Mesenchymal stem cell (in vitro differentiated cells and primary cell): Measurements from ENCODE around the gene CLEC3B.
A peak's percentile ranks its signal among the peaks of the same experiment; 100 is the strongest.
"Not testable (repeated sequence)": the region's sequence is repeated elsewhere in the genome, so short reads cannot be mapped to it uniquely, and the experiment has no call there.

ENCODE experiments used
- DNase-seq: peaks from one replicate; pipeline ENCODE4 v3.0.0-alpha.2; 2013
- H2AFZ ChIP-seq: one replicate; pipeline ENCODE4 v1.6.1; 2013; ENCODE audit warnings: low read depth, mild to moderate bottlenecking, control low read depth, inconsistent platforms, low read length, moderate library complexity
- H2AK5ac ChIP-seq: 2 replicates; pipeline ENCODE4 v1.6.1; 2013; ENCODE audit warnings: low read length, moderate library complexity, mild to moderate bottlenecking, inconsistent platforms; ENCODE audit not compliant: severe bottlenecking
- H2BK120ac ChIP-seq: one replicate; pipeline ENCODE4 v1.6.1; 2013; ENCODE audit warnings: low read depth, mild to moderate bottlenecking, inconsistent platforms, low read length, moderate library complexity
- H2BK12ac ChIP-seq, 2 experiments: one replicate each; pipeline ENCODE4 v1.6.1; 2013; ENCODE audit warnings: inconsistent platforms in 2 of 2, low read length in 2 of 2, mild to moderate bottlenecking in 2 of 2, moderate library complexity in 2 of 2, control low read depth in 1 of 2
- H2BK15ac ChIP-seq: one replicate; pipeline ENCODE4 v1.6.1; 2013; ENCODE audit warnings: mild to moderate bottlenecking, low read depth, inconsistent platforms; ENCODE audit not compliant: poor library complexity, severe bottlenecking
- H2BK5ac ChIP-seq: 2 replicates; pipeline ENCODE4 v1.6.1; 2013; ENCODE audit warnings: low read depth, mild to moderate bottlenecking, low read length, control low read depth, inconsistent platforms; ENCODE audit not compliant: poor library complexity, severe bottlenecking
- H3K14ac ChIP-seq, 2 experiments: one replicate each; pipeline ENCODE4 v1.6.1; 2013; ENCODE audit warnings: inconsistent platforms in 2 of 2, low read length in 2 of 2, control low read depth in 1 of 2, mild to moderate bottlenecking in 1 of 2, moderate library complexity in 1 of 2
- H3K18ac ChIP-seq, 2 experiments: one replicate each; pipeline ENCODE4 v1.6.1; 2013; ENCODE audit warnings: inconsistent platforms in 2 of 2, low read length in 2 of 2, control low read depth in 1 of 2, low read depth in 1 of 2, mild to moderate bottlenecking in 1 of 2
- H3K23ac ChIP-seq, 2 experiments: one replicate each; pipeline ENCODE4 v1.6.1; 2013; ENCODE audit warnings: inconsistent platforms in 2 of 2, low read length in 2 of 2, mild to moderate bottlenecking in 2 of 2, moderate library complexity in 2 of 2, control low read depth in 1 of 2
- H3K27ac ChIP-seq: 2 replicates; pipeline ENCODE4 v1.5.1; 2013; ENCODE audit warnings: mild to moderate bottlenecking, moderate library complexity, low read length, control low read depth, inconsistent platforms; ENCODE audit not compliant: poor library complexity, severe bottlenecking
- H3K27me3 ChIP-seq, 2 experiments: 2 replicates each; pipeline versions ENCODE4 v1.6.1 to v1.7.0; 2013; ENCODE audit warnings: low read length in 2 of 2, mild to moderate bottlenecking in 2 of 2, moderate library complexity in 2 of 2, control low read depth in 1 of 2, inconsistent platforms in 1 of 2; ENCODE audit not compliant: control insufficient read depth in 1 of 2, insufficient read depth in 1 of 2
- H3K36me3 ChIP-seq, 2 experiments: 2 replicates each; pipeline versions ENCODE4 v1.6.1 to v1.7.0; 2013; ENCODE audit warnings: low read length in 2 of 2, control low read depth in 1 of 2, inconsistent platforms in 1 of 2, low read depth in 1 of 2, mild to moderate bottlenecking in 1 of 2; ENCODE audit not compliant: insufficient read depth in 2 of 2, control insufficient read depth in 1 of 2
- H3K4ac ChIP-seq, 2 experiments: one replicate each; pipeline ENCODE4 v1.6.1; 2013; ENCODE audit warnings: inconsistent platforms in 2 of 2, low read length in 2 of 2, mild to moderate bottlenecking in 2 of 2, moderate library complexity in 2 of 2, control low read depth in 1 of 2, low read depth in 1 of 2
- H3K4me1 ChIP-seq: 2 replicates; pipeline ENCODE4 v1.6.1; 2013; ENCODE audit warnings: low read depth, low read length, control low read depth; ENCODE audit not compliant: control insufficient read depth, insufficient read depth
- H3K4me2 ChIP-seq: 2 replicates; pipeline ENCODE4 v1.6.1; 2013; ENCODE audit warnings: low read length, mild to moderate bottlenecking, inconsistent platforms; ENCODE audit not compliant: poor library complexity, severe bottlenecking
- H3K4me3 ChIP-seq, 2 experiments: 2 replicates each; pipeline versions ENCODE4 v1.5.1 to v1.7.0; 2013; ENCODE audit warnings: low read length in 2 of 2, mild to moderate bottlenecking in 2 of 2, control low read depth in 1 of 2, low read depth in 1 of 2; ENCODE audit not compliant: insufficient read depth in 1 of 2
- H3K79me1 ChIP-seq: replicated peaks from 2 replicates; pipeline ENCODE4 v1.6.1; 2013; ENCODE audit warnings: mild to moderate bottlenecking, control low read depth, low read length, inconsistent platforms; ENCODE audit not compliant: poor library complexity, severe bottlenecking
- H3K9ac ChIP-seq: 2 replicates; pipeline ENCODE4 v1.7.0; 2013; ENCODE audit warnings: mild to moderate bottlenecking, low read length, moderate library complexity
- H3K9me3 ChIP-seq: 2 replicates; pipeline ENCODE4 v1.7.0; 2013; ENCODE audit warnings: mild to moderate bottlenecking, low read length; ENCODE audit not compliant: control insufficient read depth
- H4K8ac ChIP-seq: one replicate; pipeline ENCODE4 v1.6.1; 2013; ENCODE audit warnings: inconsistent platforms, mild to moderate bottlenecking, low read length, moderate library complexity
- H4K91ac ChIP-seq: one replicate; pipeline ENCODE4 v1.6.1; 2013; ENCODE audit warnings: mild to moderate bottlenecking, low read length, inconsistent platforms
- WGBS: methylation state at CpG from one replicate; pipeline ENCODE4 v1.1.7; 2013; ENCODE audit warnings: mixed read lengths; 5-methylcytosine and 5-hydroxymethylcytosine counted together

CLEC3B gene

GRCh38 chr3:45078256-45078655, 52.2 kb downstream of the CLEC3B start:
- H3K23ac ChIP-seq, H3K27ac ChIP-seq, H3K27me3 ChIP-seq, H3K18ac ChIP-seq, H2AFZ ChIP-seq, H3K9ac ChIP-seq, H3K4me1 ChIP-seq, H3K14ac ChIP-seq, H3K9me3 ChIP-seq, H3K4ac ChIP-seq, H2BK120ac ChIP-seq, H4K91ac ChIP-seq, H2BK15ac ChIP-seq, DNase-seq, H3K4me3 ChIP-seq, H2AK5ac ChIP-seq, H2BK12ac ChIP-seq, H3K4me2 ChIP-seq, H2BK5ac ChIP-seq, H4K8ac ChIP-seq: not testable (repeated sequence)
- H3K79me1 ChIP-seq = peaks cover 21% of the 10 kb centered on the region
- WGBS = no CpG with 5 or more reads among the region's 1 CpG
- peaks cover 15 to 17% of the 10 kb centered on the region in 2 experiments for H3K36me3 ChIP-seq

GRCh38 chr3:45078910-45079522, 52.9 kb downstream of the CLEC3B start:
- Histone ChIP-seq H2BK5ac (no peak overlapping the region), H2BK15ac (no peak overlapping the region), H2AFZ (peak overlapping the region; percentile 18), H3K23ac (no peak overlapping the region), H3K14ac (no peak overlapping the region), H3K27ac (no peak overlapping the region), H3K27me3 (no peaks in the 10 kb centered on the region), H3K36me3 (peaks cover 21 to 22% of the 10 kb centered on the region in 2 experiments), H4K91ac (no peak overlapping the region), H2BK12ac (peak overlapping the region; percentile 67 to 80), H3K9me3 (no peaks in the 10 kb centered on the region), H3K4me2 (no peak overlapping the region), H3K4me1 (peaks cover 10% of the 10 kb centered on the region), H3K18ac (peak overlapping the region in 1 of 2 experiments; percentile 45), H3K4ac (no peak overlapping the region), H3K4me3 (no peak overlapping the region), H3K9ac (no peak overlapping the region), H2BK120ac (no peak overlapping the region), H4K8ac (peak overlapping the region; percentile 48), H3K79me1 (peaks cover 23% of the 10 kb centered on the region), H2AK5ac (peak overlapping the region; percentile 22)
- WGBS = 77% methylated on average over 8 of the region's 8 CpGs
- peak; percentile 53 for DNase-seq

GRCh38 chr3:45079715-45080114, 53.6 kb downstream of the CLEC3B start:
- Histone ChIP-seq H3K9ac (no peak overlapping the region), H3K4me2 (no peak overlapping the region), H3K36me3 (peaks cover 27 to 28% of the 10 kb centered on the region in 2 experiments), H3K27me3 (no peaks in the 10 kb centered on the region), H4K91ac (no peak overlapping the region), H2BK12ac (no peak overlapping the region), H2BK5ac (no peak overlapping the region), H3K14ac (no peak overlapping the region), H3K18ac (no peak overlapping the region), H3K4ac (no peak overlapping the region), H3K79me1 (peaks cover 24% of the 10 kb centered on the region), H3K4me3 (no peak overlapping the region), H3K4me1 (peaks cover 14% of the 10 kb centered on the region), H4K8ac (peak overlapping the region; percentile 83), H3K23ac (no peak overlapping the region), H2AFZ (no peak overlapping the region), H2BK120ac (no peak overlapping the region), H2BK15ac (no peak overlapping the region), H3K27ac (no peak overlapping the region), H2AK5ac (peak overlapping the region; percentile 8), H3K9me3 (no peaks in the 10 kb centered on the region)
- WGBS = no CpG with 5 or more reads among the region's 1 CpG
- no peak for DNase-seq

- WGBS = 100% methylated on average over 1 of the region's 1 CpG
These were observed 54.7 kb downstream of the CLEC3B start for GRCh38 chr3:45080824-45081223.

More at GRCh38 chr3:45080824-45081223, 54.7 kb downstream of the CLEC3B start:
- Histone ChIP-seq H3K79me1 (peaks cover 24% of the 10 kb centered on the region), H3K9ac (no peak overlapping the region), H3K14ac (no peak overlapping the region), H3K23ac (no peak overlapping the region), H2BK120ac (no peak overlapping the region), H4K8ac (no peak overlapping the region), H2BK12ac (peak overlapping the region; percentile 9 to 80), H3K4me2 (no peak overlapping the region), H3K9me3 (no peaks in the 10 kb centered on the region), H3K4me1 (peaks cover 18% of the 10 kb centered on the region), H4K91ac (peak overlapping the region; percentile 18), H3K4me3 (no peak overlapping the region), H3K4ac (no peak overlapping the region), H2AFZ (no peak overlapping the region), H3K36me3 (peaks cover 31 to 37% of the 10 kb centered on the region in 2 experiments), H2BK5ac (no peak overlapping the region), H2AK5ac (peak overlapping the region; percentile 36), H3K18ac (peak overlapping the region in 1 of 2 experiments; percentile 50), H2BK15ac (no peak overlapping the region), H3K27me3 (no peaks in the 10 kb centered on the region), H3K27ac (no peak overlapping the region)
- DNase-seq = no peak
